ENCODE results near the gene CTNND2.

Gene CTNND2

GRCh38 chr5:11815481-11815880 is 88.8 kb downstream of the CTNND2 start:
- H3K4me3 ChIP-seq (ENCODE audit: low read depth, low read length): no peak overlapping the region
- DNase-seq (ENCODE audit: low read depth): no peak
- TF ChIP-seq, protein P1, sequence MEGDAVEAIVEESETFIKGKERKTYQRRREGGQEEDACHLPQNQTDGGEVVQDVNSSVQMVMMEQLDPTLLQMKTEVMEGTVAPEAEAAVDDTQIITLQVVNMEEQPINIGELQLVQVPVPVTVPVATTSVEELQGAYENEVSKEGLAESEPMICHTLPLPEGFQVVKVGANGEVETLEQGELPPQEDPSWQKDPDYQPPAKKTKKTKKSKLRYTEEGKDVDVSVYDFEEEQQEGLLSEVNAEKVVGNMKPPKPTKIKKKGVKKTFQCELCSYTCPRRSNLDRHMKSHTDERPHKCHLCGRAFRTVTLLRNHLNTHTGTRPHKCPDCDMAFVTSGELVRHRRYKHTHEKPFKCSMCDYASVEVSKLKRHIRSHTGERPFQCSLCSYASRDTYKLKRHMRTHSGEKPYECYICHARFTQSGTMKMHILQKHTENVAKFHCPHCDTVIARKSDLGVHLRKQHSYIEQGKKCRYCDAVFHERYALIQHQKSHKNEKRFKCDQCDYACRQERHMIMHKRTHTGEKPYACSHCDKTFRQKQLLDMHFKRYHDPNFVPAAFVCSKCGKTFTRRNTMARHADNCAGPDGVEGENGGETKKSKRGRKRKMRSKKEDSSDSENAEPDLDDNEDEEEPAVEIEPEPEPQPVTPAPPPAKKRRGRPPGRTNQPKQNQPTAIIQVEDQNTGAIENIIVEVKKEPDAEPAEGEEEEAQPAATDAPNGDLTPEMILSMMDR (IDR thresholded peaks at IDR 0.05; ENCODE audit: low read depth, low read length, missing control alignments): no peak

DNA sequence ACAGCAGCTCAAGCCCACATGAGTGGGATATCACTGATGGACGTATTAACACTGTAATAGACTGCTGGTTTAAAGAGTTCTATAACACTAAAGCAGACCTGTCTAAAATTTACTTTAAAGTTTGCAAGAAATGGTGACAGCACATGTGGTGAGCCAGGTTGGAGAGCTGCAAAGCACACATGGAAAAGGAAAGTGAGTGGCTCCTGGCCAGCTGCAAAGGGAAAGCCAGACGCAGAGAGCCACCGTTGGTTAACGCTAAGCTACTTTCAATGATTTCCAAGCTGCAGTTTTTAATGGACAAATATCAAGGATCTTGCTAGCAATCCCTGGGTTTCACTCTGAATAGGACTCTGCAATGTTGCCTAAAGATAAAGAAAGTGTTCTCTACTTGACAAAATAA is 89.9 kb downstream of the CTNND2 start:
- TF ChIP-seq, protein P1 (IDR thresholded peaks at IDR 0.05; ENCODE audit: low read depth, low read length, missing control alignments): no peak
- DNase-seq (ENCODE audit: low read depth): no peak
- no peak overlapping the region for H3K4me3 ChIP-seq (ENCODE audit: low read depth, low read length)

- TF ChIP-seq, protein P1 (IDR thresholded peaks at IDR 0.05; ENCODE audit: low read depth, low read length, missing control alignments): no peak
- no peak for DNase-seq (ENCODE audit: low read depth)
- H3K4me3 ChIP-seq (ENCODE audit: low read depth, low read length): no peak overlapping the region
Observed at GRCh38 chr5:11809407-11809806, 94.8 kb downstream of the CTNND2 start.

DNA sequence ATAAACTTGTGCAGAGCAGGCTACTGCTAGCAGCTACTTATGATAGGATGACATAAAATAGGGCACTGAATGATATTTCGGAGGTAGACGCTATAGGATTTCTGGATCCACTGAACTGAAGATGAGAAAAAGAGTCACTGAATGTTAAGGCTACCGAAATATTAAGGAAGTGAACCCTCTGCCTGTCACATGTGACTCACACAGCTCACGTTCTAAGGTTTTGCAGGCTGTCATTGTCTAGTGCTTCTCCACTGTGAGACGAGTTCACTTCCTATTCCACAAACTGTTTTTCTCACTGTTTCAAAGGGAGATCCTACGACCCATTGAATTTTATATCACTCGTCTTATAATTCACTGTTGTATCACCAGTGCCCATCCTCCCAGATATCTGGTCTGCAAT is 100.8 kb downstream of the CTNND2 start:
- H3K4me3 ChIP-seq (ENCODE audit: low read depth, low read length): no peak overlapping the region
- no peak for DNase-seq (ENCODE audit: low read depth)
- TF ChIP-seq, protein P1 (IDR thresholded peaks at IDR 0.05; ENCODE audit: low read depth, low read length, missing control alignments): no peak

GRCh38 chr5:11801061-11801460 is 103.2 kb downstream of the CTNND2 start:
- DNase-seq (ENCODE audit: low read depth): no peak
- TF ChIP-seq, protein P1 (IDR thresholded peaks at IDR 0.05; ENCODE audit: low read depth, low read length, missing control alignments): no peak
- H3K4me3 ChIP-seq (ENCODE audit: low read depth, low read length): no peak overlapping the region

GRCh38 chr5:11797132-11797531 is 107.1 kb downstream of the CTNND2 start:
- TF ChIP-seq, protein P1 (IDR thresholded peaks at IDR 0.05; ENCODE audit: low read depth, low read length, missing control alignments): no peak
- no peak for DNase-seq (ENCODE audit: low read depth)
- no peak overlapping the region for H3K4me3 ChIP-seq (ENCODE audit: low read depth, low read length)

GRCh38 chr5:11793396-11793795 is 110.8 kb downstream of the CTNND2 start:
- no peak for DNase-seq (ENCODE audit: low read depth)
- no peak overlapping the region for H3K4me3 ChIP-seq (ENCODE audit: low read depth, low read length)
- TF ChIP-seq, protein P1 (IDR thresholded peaks at IDR 0.05; ENCODE audit: low read depth, low read length, missing control alignments): no peak

Measured in GM12864 (cell line).